ENCODE measurements around the gene ZSCAN5C.
A peak's percentile ranks its signal among the peaks of the same experiment; 100 is the strongest.
"Not testable (repeated sequence)": the region's sequence is repeated elsewhere in the genome, so short reads cannot be mapped to it uniquely, and the experiment has no call there.

Gene ZSCAN5C

DNA sequence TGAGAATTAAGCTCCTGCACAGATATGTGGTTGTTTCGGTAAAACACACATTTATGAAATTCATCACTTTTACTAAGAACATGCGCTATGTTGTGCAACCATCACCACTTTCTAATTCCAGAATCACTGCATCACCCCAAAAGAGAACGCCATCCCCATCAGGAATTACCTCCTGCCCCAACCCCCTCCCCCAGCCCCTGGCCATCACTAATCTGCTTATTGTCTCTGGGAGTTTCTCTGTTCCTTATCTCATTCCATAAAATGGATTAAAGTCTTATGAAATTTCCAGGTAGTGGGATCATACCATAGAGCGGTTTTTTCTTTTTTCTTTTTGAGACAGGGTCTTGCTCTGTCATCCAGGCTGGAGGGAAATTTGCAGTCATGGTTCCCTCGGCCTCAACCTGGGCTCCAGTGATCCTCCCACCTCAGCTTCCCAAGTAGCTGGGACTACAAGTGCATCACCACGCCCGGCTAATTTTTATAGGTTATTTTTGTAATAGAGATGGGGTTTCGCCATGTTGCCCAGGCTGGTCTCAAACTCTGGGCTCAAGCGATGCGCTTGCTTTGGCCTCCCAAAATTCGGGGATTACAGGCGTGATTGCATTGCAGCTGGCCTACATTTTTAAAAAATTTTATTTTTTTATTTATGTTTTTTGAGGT lies 8.0 kb upstream of the ZSCAN5C start:
- no peak for DNase-seq (ENCODE audit: low read depth)

DNA sequence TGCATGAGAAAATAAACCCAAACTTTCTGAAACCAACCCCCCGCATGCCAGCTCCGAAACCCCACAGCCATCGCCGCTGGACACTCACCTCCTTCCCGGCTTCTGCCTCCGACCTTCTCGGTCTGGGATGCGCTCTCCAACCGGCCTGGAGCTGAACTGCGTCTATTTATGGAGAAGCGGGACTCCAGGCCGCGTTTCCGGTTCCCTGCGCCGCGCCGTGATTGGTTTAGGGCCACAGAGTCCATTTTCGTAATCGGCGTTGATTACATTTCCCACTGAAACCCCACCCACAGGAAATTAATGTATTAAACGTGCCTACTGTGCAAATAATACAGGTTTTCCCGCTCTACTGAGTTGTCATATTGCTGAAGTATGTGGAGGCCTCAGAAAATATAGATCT lies 4.4 kb upstream of the ZSCAN5C start, which contains the start of gene ZSCAN5B:
ZSCAN5B (minus strand) TSS at position 138 of the 400 bp plus-strand sequence. CDS start 4,731 bp downstream, outside the sequence.
- not testable (repeated sequence) for DNase-seq (ENCODE audit: low read depth)

DNA sequence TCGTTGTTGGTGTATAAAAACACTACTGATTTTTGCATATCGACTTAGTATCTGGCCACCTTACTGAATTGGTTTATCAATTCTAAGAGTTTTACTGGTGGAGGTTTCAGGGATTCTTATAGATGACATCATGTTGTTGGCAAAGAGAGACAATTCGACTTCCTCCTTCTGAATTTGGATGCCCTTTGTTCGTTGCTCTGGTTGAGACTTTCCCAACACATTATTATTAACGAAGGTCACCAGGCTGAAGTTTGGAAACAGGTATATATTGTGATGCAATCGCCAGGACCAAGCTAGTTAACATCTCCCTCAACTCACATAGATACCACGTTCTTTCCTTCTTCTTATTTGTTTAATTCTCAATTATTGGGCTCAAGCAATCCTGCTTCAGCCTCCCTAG lies 2.4 kb upstream of the ZSCAN5C start:
- no peak for DNase-seq (ENCODE audit: low read depth)

DNA sequence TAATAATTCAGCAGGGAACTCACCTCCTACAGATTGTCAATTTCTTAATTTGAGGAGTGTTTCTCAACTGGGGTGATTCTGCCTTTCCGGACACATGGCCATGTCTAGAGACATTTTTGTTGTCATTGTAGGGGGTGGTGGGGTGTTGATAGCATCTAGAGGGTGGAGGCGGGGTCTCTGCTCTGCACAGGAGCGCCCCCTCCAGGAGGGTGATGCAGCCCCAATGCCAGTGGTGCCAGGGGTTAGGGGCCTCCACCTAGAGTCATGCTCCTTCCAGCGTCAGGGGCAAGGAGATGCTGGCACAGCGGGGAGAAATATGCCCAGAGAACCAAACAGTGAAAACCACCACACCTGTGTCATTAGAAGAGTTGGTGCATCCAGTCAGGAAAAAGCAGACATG lies 5.5 kb downstream of the ZSCAN5C start:
- DNase-seq (ENCODE audit: low read depth) = not testable (repeated sequence)

DNA sequence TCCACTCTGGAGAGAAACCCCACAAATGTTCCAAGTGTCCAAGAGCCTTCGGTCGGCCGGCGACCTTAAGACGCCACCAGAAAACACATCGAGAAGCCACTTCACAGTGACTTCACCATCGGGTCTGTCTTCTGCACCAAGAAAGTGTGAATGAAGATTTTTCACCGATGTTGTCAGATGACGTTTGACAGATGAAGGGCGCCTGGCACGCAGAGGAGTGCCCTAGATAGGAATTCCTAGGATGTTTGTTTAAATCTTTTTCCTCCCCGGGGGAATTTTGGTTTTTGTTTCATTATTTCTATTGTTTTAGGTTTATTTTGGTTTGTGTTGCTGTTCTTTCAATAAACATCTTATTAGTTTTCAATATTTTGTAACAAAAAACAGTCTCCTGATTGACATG lies 7.0 kb downstream of the ZSCAN5C start:
- DNase-seq (ENCODE audit: low read depth) = no peak

DNA sequence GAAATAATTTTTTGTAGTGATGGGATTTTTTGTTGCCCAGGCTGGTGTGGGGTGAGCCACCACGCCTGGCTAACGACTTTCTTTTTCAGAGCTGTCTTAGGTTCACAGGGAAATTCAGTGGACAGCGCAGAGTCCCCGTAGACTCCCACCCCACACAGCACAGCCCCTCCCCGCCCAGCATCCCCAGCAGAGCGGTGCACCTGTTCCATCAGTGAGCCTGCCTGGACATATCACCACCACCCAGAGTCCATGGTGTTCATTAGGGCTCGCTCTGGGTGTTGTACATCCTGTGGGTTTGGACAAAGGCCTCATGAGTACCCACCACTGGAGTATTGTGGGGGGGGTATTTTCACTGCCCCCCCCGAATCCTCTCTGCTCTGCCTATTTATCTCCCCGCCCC lies 8.0 kb downstream of the ZSCAN5C start:
- DNase-seq (ENCODE audit: low read depth) = not testable (repeated sequence)

DNA sequence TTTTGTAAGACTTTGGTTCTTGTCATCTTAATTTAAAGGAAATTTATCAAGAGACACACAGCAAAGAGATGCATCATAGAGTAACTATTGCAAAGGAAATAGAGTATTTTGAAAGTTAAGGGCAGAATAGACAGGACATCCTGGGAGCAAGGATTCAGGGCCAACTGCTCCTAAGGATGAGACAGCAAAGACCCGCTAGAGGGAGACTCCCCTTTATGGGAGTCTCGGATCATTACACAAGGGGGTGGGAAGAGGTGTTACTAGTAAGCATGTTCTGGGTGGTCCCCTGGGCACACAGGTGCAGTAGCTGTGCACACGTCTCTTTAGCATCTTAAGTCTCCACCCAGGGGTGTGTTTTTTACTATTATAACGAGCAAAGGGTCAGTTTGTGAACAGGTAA lies 9.6 kb downstream of the ZSCAN5C start:
- DNase-seq (ENCODE audit: low read depth) = no peak

DNA sequence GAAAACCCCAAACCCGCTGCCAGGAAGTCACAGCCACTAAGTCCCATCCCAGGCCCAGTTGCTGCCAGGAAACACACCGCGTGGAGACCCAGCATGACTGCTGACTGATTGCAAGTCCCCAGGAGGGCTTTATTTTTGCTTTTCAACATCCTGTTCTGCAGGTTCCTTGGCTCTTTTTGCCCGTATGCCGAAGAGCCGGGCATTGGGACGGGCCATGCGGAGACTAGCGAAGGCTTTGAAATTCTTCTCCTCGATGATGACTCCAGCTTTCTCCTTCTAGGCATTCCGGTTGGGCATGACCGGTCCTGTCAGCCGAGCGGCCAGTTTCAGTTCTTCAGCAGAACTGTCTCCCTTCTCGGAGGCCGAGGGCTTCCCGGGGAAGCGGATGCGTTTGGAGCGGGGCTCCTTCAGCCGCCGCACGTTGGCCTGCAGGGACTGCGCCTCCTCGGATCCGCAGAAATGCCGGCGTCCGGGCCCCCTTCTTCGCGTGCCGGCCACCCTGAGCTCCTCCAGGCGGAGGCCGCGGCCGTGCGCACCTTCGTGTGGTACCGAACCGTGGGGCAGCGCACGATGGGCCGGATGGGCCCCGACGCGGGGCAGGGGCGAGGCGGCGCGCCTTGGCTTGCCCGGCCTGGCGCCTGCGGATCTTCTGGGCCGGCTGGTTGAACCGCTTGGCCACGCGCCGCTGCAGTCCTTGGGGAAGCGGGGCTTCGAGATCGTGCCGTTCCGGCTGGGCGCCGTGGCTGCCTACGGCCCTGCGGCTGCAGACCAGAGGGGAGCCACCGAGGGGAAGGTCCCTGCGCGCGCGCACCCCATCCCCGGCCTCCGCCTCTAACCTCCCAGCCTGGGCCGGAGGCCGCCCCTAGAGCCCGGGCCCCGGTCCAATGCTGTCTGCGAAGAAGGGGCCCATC lies 15.2 kb downstream of the ZSCAN5C start:
- DNase-seq (ENCODE audit: low read depth) = no peak

DNA sequence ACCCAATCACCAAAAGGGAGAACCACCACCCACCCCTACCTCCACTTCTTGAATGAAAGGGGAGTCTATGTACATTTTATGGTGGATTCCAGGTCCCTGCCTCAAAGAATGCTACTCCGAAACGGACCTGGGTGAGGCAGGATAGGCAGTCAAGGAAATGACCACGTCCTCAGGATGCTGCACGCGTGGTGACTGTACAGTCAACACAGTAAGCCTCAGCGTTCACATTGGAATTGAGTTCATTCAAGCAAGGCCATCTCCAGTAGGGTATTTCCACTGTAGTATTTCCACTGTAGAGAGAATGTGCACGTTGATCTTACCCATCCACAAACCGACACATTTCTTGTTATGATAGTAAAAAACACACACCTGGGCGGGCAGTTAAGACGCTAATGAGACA lies 16.9 kb downstream of the ZSCAN5C start:
- DNase-seq (ENCODE audit: low read depth) = no peak

DNA sequence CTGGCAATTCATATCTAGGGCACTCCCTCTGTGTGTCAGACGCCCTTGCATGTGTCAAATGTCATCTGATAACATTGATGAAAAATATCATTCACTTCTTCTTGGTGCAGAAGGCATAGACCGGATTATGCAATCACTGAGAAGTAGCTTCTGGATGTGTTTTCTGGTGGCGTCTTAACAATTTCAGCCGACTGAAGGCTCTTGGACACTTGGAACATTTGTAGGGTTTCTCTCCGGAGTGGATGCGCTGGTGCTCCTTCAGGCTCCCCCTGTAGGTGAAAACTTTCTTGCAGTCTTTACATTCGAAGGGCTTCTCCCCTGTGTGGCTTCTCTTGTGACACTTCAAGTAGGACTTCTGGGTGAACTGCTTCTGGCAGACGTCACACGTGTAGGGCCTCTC lies 19.4 kb downstream of the ZSCAN5C start:
- DNase-seq (ENCODE audit: low read depth) = not testable (repeated sequence)

DNA sequence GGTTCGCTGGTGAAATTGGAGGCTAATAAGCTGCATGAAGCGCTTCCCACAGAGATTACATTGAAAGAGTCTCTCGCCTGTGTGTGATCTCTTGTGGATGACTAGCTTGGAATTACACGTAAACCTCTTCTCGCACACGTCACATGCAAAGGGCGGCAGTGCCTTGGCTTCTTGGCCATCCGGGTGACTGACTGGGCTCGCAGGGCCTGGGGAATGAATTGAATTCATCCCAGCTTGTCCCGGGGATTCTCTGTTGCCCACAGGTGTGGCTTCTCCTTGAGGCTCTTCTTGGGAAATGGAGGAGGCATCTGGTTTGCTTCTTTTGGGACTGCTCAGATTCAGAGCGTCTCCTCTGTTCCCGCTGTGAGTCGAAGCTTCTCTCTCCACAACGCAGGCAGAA lies 19.8 kb downstream of the ZSCAN5C start:
- DNase-seq (ENCODE audit: low read depth) = no peak

DNA sequence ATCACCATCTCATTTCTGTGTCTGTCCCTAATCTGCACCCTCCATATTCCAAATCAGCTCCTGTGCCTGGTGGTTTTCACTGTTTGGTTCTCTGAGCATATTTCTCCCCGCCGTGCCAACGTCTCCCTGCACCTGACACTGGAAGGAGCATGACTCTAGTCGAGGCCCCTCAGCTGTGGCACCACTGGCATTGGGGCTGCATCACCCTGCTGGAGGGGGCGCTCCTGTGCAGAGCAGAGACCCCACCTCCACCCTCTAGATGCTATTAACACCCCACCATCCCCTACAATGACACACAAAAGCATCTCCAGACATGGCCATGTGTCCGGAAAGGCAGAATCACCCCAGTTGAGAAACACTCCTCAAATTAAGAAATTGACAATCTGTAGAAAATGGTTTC lies 20.8 kb downstream of the ZSCAN5C start:
- DNase-seq (ENCODE audit: low read depth) = no peak

DNA sequence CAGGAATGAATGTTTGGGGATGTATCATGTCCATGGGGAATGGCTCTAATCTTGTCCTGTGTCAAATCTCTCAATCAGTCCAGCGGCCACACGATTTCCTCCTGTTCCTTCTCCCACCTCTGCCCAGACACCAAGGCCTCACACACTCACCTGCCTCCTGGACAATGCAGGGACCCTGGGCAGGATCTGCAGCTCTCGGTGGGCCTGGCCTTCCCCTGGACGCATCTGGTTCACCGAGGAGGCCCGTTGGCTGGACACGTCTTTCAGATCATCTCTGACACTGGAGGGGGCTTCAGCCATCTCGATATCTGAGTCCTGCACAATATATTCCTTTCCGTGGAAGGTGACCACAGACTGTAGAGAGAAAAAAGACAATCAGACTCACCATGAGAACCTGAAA lies 21.4 kb downstream of the ZSCAN5C start:
- DNase-seq (ENCODE audit: low read depth) = no peak

DNA sequence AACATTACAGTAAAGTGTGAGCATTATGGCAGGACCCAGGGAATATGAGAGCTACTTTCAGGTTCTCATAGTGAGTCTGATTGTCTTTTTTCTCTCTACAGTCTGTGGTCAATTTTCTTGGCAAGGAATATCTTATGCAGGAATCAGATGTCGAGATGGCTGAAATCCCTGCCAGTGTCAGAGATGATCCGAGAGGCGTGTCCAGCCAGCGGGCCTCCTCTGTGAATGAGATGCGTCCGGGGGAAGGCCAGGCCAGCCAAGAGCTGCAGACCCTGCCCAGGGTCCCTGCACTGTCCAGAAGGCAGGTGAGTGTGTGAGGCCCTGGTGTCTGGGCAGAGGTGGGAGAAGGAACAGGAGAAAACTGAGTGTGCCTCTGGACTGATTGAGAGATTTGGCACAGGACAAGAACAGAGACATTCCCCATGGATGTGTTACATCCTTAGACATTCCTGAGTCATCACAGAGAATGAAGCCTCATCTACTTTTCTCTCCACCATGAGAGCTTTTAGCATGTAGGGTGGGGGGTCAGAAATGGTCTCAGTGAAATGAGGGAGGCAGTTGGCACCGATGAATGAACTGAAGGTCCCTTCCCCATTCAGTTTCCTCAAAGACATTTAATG lies 43.2 kb downstream of the ZSCAN5C start:
- DNase-seq (ENCODE audit: low read depth) = no peak

DNA sequence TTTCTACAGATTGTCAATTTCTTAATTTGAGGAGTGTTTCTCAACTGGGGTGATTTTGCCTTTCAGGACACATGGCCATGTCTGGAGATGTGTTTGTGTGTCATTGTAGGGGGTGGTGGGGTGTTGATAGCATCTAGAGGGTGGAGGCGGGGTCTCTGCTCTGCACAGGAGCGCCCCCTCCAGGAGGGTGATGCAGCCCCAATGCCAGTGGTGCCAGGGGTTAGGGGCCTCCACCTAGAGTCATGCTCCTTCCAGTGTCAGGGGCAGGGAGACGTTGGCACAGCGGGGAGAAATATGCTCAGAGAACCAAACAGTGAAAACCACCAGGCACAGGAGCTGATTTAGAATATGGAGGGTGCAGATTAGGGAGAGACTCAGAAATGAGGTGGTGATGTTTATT lies 43.7 kb downstream of the ZSCAN5C start:
- not testable (repeated sequence) for DNase-seq (ENCODE audit: low read depth)

DNA sequence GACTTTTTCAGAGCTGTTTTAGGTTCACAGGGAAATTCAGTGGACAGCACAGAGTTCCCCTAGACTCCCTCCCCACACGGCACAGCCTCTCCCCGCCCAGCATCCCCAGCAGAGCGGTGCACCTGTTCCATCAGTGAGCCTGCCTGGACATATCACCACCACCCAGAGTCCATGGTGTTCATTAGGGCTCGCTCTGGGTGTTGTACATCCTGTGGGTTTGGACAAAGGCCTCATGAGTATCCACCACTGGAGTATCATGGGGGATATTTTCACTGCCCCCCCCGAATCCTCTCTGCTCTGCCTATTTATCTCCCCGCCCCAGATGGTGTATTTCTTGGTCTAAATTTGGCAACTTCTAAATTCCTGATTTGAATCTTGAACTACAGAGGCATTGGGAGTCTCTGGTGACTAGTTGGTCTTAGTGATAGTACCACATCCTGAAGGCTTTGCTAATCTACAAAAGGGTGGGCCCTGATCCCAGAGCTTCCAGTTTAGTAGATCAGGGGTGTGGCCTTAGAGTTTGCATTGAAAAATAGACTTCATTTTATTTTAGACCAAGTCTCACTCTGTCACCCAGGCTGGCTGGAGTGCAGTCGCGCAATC lies 46.8 kb downstream of the ZSCAN5C start:
- not testable (repeated sequence) for DNase-seq (ENCODE audit: low read depth)

DNA sequence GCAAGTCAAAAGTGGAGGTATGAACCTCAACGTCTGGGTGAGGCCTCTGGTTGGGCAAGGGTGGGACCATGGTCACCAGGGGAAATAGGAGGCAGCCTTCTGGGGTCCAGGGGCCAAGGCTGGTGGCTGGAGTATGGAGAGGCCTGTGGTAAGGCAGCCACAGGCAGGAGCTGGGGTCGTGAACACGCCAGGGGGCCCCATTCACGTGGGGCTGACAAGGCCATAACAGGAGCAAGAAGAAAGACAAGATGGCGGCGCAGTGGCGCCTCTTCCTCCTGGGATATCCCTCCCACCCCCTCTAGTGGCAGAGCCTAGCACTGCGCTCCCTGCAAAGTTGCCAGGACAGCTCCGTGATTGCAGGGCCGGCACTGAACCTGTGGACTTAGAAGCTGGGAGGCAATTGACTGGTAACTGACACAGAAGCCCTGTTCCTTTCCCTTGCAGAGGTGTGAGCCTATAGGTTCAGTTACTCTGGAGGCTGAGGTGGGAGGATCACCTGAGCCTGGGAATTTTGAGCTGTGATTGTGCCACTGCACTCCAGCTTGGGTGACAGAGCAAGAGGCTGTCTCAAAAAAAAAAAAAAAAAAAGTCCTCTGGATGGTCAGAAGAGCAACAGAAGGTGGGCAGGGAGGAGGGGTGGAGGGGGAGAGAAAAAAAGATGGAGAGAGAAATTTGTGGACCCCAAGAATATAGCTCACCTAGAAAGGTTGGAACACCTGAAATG lies 50.8 kb downstream of the ZSCAN5C start:
- DNase-seq (ENCODE audit: low read depth) = peak; percentile 60

DNA sequence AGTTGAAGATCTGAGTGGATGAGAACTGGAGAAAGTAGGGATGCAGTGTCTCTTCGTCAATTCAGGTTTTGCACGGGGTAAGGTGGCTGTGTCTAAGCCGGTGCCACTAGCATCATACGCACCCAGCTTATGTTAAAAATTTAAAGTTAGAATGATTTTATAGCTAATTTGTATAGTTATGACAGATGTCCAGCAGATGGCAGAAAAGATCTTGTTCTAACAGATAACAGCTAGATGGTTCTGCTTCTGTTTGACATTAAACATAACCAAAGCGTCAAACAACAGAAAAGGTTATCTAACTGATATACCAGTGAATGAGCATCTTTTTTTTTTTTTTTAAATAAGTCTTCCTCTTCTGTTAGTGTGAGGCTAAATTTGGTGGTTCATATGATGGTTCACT lies 51.7 kb downstream of the ZSCAN5C start:
- no peak for DNase-seq (ENCODE audit: low read depth)

DNA sequence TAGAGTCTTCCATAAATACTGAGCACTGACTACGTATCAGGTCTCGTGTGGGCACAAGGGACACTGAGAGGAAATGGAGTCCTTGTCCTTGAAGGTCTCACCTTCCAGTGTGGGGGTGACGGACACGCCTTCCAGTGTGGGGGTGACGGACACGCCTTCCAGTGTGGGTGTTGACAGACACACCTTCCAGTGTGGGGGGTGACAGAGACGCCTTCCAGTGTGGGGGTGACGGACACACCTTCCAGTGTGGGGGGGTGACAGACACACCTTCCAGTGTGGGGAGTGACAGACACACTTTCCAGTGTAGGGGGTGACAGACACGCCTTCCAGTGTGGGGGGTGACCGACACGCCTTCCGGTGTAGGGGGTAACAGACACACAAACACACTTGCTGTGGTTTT lies 56.2 kb downstream of the ZSCAN5C start:
- no peak for DNase-seq (ENCODE audit: low read depth)
